HG03139 (cell line): ENCODE results near the gene TNRC6C.

Source experiments
- ATAC-seq: cut with Tn5 transposase; IDR thresholded peaks from one replicate; pipeline ENCODE4 v1.9.1; 2021; ENCODE audit not compliant: unreplicated experiment

Gene TNRC6C

DNA sequence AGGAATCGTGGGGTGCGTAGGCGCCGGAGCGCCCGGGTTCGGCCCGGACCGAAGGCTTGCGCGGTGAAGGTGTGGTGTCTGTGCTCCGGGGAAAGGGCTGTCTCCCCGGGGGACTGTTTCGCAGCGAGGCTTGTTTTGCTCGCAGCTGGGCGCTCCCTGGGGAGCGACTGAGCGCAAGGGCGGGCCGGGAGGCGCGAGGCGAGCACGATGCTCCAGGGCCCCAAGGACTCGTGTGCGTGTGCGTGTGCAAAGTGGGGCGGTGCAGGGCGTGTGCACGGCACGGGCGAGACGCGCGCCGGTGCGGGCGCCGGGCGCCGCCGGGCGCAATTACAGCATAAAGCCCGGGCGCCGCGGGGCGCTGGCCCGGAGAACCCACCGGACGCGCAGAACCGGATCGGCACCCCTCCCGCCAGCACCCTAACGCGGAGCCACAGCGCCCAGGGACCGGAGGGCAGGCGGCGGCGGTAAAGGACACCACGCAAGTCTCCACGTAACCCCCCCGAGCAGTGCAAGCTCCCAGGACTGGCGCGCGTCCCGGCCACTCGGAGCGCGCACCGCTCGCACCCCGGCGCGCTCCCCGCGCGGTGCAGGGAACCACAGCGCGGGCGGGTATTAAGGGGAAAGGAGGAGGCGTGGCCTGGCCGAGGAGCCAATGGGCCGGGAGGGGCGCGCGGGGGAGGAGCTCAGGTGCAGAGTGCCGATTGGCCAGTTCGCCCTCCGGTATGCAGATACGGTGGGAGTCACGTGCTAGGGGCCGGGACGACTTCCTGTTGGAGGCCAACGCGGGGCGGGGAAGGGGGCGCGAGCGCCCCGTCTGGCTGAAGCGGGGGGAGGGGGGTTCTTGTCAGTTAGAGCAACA, at the start of gene TNRC6C:
Gene TNRC6C, plus strand, starts transcription at position 847 of the 859 bp plus-strand sequence. CDS start 45,504 bp downstream, outside the sequence.
- ATAC-seq = peak; percentile 89

DNA sequence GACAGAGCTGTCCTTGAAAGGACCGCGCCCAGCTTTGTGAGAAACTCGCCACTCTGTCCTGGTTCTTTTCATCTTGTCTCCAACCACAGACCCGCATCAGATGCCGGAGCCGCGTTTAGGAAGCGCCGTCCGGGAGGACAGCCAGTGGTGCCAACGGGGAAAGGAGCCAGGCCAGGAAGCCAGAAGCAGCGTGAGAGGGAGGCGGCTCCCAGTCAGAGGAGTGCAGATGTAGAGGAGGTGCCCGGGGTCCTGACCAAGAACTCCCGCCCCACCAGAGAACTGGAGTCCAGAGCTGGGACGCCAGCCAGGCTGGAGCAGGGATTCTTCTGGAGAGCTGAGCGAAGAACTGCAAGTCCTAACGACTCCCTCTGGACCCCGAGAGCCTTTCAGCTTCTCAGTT, 49.3 kb upstream of the TNRC6C start:
- ATAC-seq = no peak

- no peak for ATAC-seq
Measured at GRCh38 chr17:77909816-77910215, 48.7 kb upstream of the TNRC6C start.

DNA sequence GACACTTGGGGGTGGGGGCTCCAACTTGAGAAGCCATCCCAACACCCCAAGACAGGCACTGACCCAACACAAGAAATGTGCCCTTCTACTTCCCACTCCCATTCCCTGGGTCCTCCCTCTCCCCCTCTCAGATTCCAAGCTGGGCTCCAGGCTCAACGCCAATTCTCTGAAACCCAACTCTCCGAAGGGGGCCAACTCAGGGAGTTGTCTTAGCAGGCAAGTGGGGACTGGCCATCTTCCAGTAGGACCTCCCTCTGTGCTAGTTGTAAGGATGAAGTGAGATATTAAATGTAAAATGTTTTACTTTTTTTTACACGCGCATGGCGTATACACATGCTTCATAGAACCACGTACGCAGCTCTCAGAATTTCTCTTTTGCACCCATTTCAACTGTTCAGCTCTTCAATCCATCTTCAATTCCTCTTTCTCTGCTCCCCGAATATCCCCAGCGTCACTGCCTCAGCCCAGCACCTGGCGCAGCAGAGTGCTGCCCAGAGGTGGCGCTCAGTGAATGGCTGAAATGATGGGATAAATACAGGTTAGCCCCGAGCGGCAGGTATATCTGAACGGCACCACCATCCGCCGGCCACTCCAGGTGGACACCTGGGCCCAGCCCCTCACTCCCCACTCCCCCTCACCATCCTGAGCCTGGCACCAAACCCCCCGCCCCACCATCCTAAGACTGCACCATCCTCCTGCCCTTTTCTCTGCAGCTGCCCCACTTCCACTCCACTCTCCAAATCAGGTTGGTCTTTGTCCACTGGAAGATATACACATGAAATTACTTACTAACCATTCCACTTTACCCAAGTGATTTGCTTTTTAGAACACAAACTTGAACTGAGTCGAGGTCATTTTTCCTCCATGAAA, 43.9 kb upstream of the TNRC6C start:
- ATAC-seq = no peak

GRCh38 chr17:77915594-77916021, 42.9 kb upstream of the TNRC6C start:
- no peak for ATAC-seq

DNA sequence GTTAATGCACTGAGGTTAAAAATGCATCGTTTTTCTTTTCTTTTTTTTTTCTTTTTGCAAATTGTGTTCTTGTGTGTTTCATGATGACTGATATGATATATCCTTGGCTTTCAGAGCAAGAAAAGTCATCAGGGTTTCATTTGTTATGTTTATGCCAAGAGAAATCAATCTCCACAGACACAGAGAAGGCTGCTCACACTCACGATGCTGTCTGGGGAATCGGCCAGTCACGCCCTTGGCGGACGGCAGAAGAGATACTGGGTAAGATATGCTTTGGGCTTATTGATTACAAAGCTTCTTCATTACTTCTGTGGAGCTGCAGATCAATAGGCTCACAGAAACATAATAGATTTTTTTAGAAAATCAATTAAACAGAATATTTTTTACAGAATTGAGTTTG, 42.2 kb upstream of the TNRC6C start:
- no peak for ATAC-seq

GRCh38 chr17:77916703-77917481, 41.6 kb upstream of the TNRC6C start:
- no peak for ATAC-seq

DNA sequence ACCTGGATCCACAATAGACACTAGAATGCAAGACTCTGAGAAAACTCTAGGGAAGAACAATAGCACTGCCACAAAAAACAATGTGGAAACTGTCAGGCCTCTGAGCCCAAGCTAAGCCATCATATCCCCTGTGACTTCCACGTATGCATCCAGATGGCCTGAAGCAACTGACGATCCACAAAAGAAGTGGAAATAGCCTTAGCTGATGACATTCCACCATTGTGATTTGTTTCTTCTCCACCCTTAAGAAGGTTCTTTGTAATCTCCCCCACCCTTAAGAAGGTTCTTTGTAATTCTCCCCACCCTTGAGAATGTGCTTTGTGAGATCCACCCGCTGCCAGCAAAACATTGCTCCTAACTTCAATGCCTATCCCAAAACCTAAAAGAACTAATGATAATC, 39.2 kb upstream of the TNRC6C start:
- ATAC-seq = no peak

- ATAC-seq = no peak
Measured at GRCh38 chr17:77923135-77923534, 35.4 kb upstream of the TNRC6C start.

- no peak for ATAC-seq
Measured at GRCh38 chr17:77923776-77924513, 34.6 kb upstream of the TNRC6C start.

DNA sequence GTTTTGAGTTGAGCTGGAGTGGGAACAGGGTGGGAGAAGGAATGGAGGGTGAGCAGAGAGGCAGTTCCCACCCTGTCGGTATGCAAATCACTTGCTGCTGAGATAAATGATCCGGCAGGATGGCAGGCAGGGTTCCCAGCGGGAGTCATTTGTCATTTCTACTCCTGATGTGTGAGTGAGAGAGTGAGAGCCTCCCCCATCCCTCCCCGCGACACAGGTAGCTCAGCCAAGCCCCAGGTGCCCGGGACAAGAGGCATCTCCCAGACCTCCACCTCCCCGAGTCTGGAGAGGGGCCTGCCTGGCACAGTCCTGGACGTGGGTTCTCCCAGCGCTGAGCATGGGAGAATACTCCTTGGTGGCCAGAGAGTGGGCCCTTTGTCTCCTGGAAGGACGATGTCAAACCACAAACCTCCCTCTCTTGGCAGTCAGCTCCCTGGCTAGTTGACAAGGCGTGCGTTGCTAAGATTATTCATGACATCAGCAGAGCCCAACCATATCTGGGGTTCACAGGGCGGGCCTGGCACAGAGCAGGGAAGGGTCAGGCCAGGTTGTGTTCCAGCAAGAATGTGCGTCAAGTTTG, 33.7 kb upstream of the TNRC6C start:
- ATAC-seq = no peak

DNA sequence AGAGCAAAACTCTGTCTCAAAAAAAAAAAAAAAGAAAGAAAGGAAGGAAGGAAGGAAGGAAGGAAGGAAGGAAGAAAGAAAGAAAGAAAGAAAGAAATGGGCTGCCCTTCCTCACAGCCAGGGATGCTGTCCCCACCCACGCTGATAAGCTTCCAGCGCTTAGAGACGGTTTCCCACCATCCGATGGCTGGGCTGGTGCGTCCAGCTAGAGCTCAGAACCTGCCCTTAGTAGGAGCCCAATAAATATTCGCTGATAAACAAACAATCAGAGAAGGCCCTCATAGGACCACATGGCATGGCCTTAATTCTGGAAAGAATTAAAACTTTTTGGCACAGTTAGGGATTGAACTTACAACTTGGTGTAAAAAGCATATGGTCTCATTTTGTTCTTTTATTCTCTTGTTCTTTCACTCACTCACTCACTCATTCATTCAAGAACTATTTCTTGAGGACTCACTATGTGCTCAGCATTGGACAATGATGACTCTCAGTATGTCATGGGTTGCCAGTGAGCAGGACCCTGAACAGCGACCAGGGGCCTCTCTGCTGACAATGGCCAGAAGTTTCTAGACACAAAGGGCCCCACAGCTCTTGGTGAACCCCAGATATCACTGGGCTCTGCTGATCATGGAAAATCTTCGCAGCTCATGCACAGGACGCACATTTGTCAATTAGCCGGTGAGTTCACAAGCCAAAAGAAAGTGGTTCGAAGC, 32.5 kb upstream of the TNRC6C start:
- ATAC-seq = no peak

GRCh38 chr17:77926981-77927380, 31.5 kb upstream of the TNRC6C start:
- no peak for ATAC-seq

DNA sequence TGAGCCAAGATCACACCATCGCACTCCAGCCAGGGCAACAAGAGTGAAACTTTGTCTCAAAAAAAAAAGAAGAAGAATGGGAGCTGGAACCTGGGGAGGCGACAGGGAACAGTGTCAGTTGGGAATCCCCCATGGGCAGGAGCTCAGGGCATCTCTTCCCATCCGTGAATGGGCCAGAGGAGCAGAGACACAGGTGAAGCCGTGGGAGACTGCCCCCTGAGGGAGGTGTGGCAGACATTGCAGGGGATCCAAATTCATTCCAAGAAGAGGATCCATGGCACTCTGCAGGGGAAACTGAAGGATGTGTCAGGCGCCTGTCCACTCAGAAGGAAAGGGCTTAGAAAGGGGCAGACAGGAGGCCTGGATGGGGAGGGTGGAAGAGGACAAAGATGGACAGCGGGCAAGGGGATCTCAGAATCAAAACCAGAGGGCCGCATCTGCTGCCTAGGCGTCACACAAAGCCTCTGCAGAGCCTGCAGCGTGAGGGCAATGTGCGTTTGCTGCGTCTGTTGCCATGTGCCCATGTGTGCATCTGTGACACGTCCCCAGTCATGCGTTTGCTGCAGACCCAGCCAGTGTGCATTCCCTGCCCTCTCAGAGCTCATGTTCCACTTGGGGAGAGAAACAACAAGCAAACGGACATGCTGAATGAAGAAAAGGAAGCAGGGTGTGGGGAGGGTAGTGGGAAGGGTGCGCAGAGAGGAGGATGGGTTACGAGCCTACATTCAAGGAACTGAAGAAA, 30.6 kb upstream of the TNRC6C start:
- ATAC-seq = no peak

DNA sequence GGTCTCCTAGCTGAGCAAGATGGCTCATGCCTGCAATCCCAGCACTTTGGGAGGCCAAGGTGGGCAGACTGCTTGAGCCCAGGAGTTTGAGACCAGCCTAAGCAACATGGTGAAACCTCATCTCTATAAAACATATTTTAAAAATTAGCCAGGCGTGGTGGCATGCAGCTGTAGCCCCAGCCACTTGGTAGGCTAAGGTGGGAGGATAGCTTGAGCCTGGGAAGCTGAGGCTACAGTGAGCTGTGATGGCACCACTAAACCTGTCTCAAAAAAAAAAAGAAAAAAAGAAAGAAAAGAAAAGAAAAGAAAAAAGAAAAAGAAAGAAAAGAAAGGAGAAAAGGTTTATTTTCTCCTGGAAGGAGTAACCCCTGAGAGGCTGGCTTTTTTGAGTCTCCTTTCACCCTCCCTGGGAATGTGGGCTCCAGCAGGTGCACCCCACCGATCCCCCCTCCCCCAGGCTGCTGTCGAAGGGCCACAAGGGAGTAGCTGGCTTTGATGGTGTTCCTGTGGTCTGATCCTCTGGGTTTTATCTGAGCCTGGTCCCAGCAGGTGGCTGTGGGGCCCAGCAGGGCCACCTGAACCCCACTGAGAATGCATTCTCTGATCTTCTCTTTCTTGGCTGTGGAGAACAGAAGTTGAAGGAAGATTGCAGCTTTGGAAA, 29.9 kb upstream of the TNRC6C start:
- no peak for ATAC-seq

DNA sequence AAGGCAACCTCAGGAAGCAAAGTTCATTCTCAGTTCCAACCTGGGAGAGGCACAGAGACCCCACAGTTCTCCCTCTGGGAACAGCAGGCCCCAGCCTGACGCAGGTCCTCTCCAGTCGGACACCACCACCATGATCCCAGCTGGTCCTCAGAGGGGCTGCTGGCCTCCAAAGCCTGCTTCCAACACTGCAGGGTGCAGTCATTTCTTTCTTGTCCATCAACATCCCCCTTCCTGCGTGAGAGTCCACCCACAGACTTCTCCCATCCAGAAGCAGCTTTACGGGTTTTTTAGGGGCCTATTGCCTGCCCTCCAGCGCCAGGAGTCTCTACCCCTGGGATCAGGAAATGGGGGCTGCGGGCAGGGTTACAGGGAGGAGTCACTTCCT, 29.3 kb upstream of the TNRC6C start:
- ATAC-seq = no peak

DNA sequence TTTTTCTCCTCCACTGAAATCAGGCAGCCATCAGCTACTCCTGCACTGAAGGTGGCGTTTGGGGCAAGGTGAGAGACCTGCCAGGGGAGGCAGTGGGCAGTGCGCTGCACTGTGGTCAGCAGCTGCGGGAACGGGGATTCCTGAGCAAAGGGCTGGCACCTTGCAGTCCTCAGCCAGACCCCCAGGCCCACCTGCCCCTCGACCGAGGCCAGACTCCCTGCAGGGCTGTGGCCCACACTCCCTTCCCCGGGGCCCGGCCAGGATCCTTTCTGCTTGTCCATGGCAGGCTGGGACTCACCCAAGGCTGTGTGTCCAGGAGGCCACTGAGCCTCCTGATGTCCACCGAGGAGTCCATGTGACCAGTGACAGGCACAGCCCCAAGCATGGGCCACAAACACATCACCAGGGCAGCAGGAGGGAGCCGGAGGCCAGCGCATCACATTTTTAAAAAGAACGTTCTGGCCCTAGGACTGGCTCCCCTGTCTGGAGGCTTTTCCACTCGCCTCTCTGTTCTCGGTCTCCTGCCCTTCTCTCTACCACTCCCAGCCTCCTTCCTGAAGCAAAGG, 28.5 kb upstream of the TNRC6C start:
- no peak for ATAC-seq
